ENCODE results near the gene ZNF559.

ZNF559 gene

DNA sequence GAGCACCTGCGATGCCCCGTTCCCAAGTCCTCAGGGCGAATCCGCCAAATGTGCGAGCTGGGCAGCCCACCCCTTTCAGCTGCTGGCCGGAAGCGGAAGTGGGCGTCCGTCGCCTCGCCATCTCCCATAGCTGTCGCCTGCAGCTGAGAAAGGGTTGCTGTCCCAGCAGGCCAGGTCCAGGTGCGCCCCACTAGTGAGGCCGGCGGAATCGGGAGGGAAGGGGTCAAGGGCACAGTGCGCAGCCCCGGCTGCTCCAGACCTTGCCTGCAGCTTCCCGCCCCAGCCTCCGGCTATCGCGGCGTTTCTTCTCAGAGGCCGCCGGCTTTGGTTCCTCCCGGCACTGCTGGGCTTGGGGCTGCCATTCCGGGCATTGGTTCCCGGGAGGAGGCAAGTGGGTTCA is 38.9 kb downstream of the ZNF559 start, which contains the start of gene ZNF177:
ZNF177 (plus strand) TSS at position 109 of the 400 bp plus-strand sequence. CDS start 15,299 bp downstream, outside the sequence.
- DNase-seq: no peak

DNA sequence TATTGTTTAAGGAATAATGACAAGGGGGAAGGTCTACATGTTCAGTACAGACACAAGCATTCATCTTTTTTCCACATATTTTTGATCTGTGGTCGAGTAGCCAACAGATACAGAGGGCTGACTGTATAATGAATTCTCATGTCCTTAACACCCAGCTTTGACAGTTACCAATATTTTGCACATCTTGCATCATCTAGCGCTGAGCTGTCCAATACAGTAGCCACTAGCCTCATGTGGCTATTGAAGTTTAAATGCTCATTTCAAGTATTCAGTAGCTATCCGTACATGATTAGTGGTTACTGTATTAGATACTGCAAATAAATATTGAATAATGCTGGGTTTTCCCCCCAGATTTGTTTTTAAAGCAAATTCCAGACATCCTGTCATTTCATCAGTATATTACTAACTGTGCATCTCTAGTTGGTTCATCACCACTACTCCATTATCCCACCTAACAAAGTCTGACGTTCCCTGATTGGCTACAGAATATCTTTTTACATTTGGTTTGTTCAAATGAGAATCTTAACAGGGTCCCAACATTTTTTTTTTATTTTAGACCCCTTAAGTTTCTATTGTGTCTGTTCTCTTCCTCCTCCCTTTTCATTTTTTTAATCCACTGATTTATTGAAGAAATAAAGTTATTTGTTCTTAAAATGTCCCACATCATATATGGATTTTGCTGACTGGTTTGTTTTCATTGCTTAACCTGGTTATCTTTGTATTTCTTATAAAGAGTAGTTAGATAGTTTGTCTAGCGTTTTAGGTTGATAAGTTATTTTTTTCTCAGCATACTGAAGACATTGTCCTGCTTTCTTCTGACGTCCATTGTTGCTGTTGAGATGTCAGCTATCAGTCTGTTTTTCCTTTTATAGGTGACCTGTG is 47.0 kb downstream of the ZNF559 start:
- no peak for DNase-seq

DNA sequence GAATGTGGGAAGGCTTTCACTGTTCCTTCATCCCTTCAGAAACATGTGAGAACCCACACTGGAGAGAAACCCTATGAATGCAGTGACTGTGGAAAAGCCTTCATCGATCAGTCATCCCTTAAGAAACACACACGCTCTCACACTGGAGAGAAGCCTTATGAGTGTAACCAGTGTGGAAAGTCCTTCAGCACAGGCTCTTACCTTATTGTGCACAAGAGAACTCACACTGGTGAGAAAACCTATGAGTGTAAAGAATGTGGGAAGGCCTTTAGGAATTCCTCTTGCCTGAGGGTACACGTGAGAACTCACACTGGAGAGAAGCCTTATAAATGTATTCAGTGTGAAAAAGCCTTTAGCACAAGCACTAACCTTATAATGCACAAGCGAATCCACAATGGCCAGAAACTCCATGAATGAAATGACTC is 57.4 kb downstream of the ZNF559 start:
- DNase-seq: no peak
